CD4-positive, alpha-beta T cell treated with Interleukin-21 for 1 hour (primary cell): ENCODE data around the gene TMPRSS3.

Experiments
- DNase-seq: peaks from one replicate; pipeline ENCODE4 v3.0.0-alpha.2; 2020

Gene TMPRSS3

GRCh38 chr21:42406866-42407265 is 11.0 kb upstream of the TMPRSS3 start:
- no peak for DNase-seq

- peak; percentile 64 for DNase-seq
Observed at GRCh38 chr21:42406201-42406621, 10.4 kb upstream of the TMPRSS3 start.

GRCh38 chr21:42405064-42406013 is 9.5 kb upstream of the TMPRSS3 start:
- DNase-seq = no peak

- no peak for DNase-seq
Observed at GRCh38 chr21:42404539-42404938, 8.7 kb upstream of the TMPRSS3 start.

GRCh38 chr21:42403611-42404231 is 7.9 kb upstream of the TMPRSS3 start, which contains the start of gene UBASH3A:
Gene UBASH3A (plus strand): TSS chr21:42403902. CDS start chr21:42403946, 44 bp downstream.
- peak; percentile 69 for DNase-seq

- no peak for DNase-seq
Observed at GRCh38 chr21:42401820-42402251, 6.0 kb upstream of the TMPRSS3 start.

- DNase-seq = no peak
Observed at GRCh38 chr21:42401154-42401553, 5.3 kb upstream of the TMPRSS3 start.

- no peak for DNase-seq
Observed at GRCh38 chr21:42400525-42400924, 4.7 kb upstream of the TMPRSS3 start.

GRCh38 chr21:42398436-42399028 is 2.7 kb upstream of the TMPRSS3 start:
- DNase-seq = no peak

GRCh38 chr21:42397746-42398394 is 2.0 kb upstream of the TMPRSS3 start:
- DNase-seq = no peak

- DNase-seq = no peak
Observed at GRCh38 chr21:42396799-42397745, 1.2 kb upstream of the TMPRSS3 start.

- no peak for DNase-seq
Observed at GRCh38 chr21:42395302-42395701, 550 bp downstream of the TMPRSS3 start.

- no peak for DNase-seq
Observed at GRCh38 chr21:42393443-42393950, 2.4 kb downstream of the TMPRSS3 start.

- peak; percentile 38 for DNase-seq
Observed at GRCh38 chr21:42392731-42393442, 3.0 kb downstream of the TMPRSS3 start.

GRCh38 chr21:42391297-42391696 is 4.6 kb downstream of the TMPRSS3 start:
- no peak for DNase-seq

- no peak for DNase-seq
Observed at GRCh38 chr21:42390696-42391095, 5.2 kb downstream of the TMPRSS3 start.

- DNase-seq = no peak
Observed at GRCh38 chr21:42390193-42390592, 5.7 kb downstream of the TMPRSS3 start.

GRCh38 chr21:42389449-42389835 is 6.4 kb downstream of the TMPRSS3 start:
- no peak for DNase-seq

GRCh38 chr21:42388740-42389448 is 7.0 kb downstream of the TMPRSS3 start:
- DNase-seq = no peak

GRCh38 chr21:42387843-42388340 is 8.0 kb downstream of the TMPRSS3 start:
- no peak for DNase-seq
